Sigmoid colon (tissue), 4 donors: ENCODE results near the gene SEMA5B.

Experiments used
- EP300 ChIP-seq, 4 donors: sonication (generic); formaldehyde crosslinking; IDR thresholded peaks; one replicate each; pipeline ENCODE4 v1.6.1; 2017; ENCODE audit warnings: antibody characterized with exemption in 4 of 4
- POLR2A ChIP-seq, 2 donors: fragments of 450-650 bp; IDR thresholded peaks; one replicate each; pipeline ENCODE4 v1.6.1; 2016; ENCODE audit warnings: antibody characterized with exemption in 2 of 2, mild to moderate bottlenecking in 2 of 2, moderate library complexity in 2 of 2
- POLR2AphosphoS5 ChIP-seq, 4 donors: sonication (generic); formaldehyde crosslinking; IDR thresholded peaks; one replicate each; pipeline ENCODE4 v1.6.1; 2017; ENCODE audit warnings: antibody characterized with exemption in 4 of 4
- TF ChIP-seq, protein P1 (sequence below), 4 experiments: fragments of 450-650 bp in 3 of 4; fragments of 200-600 bp in 1 of 4; IDR thresholded peaks; one replicate each; pipeline ENCODE4 v1.5.1; 2016 to 2019; ENCODE audit warnings: antibody characterized with exemption in 4 of 4, mild to moderate bottlenecking in 3 of 4, moderate library complexity in 2 of 4

DNA sequence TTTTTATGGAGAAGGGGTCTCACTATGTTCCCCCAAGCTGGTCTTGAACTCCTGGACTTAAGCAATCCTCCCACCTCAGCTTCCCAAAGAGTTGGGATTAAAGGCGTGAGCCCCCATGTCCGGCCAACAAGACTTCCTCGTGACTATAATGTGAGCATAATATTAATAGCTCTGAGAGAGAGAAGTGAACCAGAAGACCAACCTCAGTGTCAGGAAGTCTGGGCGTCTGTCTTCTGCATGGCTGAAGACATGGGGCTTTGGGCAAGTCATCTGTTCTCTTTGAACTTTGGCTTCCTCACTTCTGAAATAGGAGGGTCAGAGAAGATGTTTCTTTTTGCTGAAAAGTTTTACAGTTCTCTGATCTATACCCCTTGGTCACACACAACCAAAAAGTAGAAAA is 140.6 kb downstream of the SEMA5B start:
- TF ChIP-seq, protein P1, sequence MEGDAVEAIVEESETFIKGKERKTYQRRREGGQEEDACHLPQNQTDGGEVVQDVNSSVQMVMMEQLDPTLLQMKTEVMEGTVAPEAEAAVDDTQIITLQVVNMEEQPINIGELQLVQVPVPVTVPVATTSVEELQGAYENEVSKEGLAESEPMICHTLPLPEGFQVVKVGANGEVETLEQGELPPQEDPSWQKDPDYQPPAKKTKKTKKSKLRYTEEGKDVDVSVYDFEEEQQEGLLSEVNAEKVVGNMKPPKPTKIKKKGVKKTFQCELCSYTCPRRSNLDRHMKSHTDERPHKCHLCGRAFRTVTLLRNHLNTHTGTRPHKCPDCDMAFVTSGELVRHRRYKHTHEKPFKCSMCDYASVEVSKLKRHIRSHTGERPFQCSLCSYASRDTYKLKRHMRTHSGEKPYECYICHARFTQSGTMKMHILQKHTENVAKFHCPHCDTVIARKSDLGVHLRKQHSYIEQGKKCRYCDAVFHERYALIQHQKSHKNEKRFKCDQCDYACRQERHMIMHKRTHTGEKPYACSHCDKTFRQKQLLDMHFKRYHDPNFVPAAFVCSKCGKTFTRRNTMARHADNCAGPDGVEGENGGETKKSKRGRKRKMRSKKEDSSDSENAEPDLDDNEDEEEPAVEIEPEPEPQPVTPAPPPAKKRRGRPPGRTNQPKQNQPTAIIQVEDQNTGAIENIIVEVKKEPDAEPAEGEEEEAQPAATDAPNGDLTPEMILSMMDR (IDR thresholded peaks at IDR 0.05), result no peak
- no peak for TF ChIP-seq POLR2AphosphoS5 (IDR thresholded peaks at IDR 0.05)
- TF ChIP-seq EP300 (IDR thresholded peaks at IDR 0.05), result no peak
- no peak for TF ChIP-seq POLR2A (IDR thresholded peaks at IDR 0.05)
